Subcutaneous abdominal adipose tissue (tissue), 5 donors: Measurements from ENCODE around the gene INMT.

Experiments used
- H3K27ac ChIP-seq: one replicate; pipeline ENCODE4 v1.7.0; 2013; ENCODE audit warnings: low read depth, mild to moderate bottlenecking, inconsistent platforms, low read length, moderate library complexity
- H3K27me3 ChIP-seq, 5 donors: one replicate each; pipeline ENCODE4 v1.7.0; 2013; ENCODE audit warnings: low read length in 5 of 5, inconsistent platforms in 1 of 5; ENCODE audit not compliant: control insufficient read depth in 5 of 5, insufficient read depth in 4 of 5
- H3K36me3 ChIP-seq, 5 donors: one replicate each; pipeline ENCODE4 v1.7.0; 2013; ENCODE audit warnings: low read length in 5 of 5; ENCODE audit not compliant: control insufficient read depth in 5 of 5, insufficient read depth in 5 of 5
- H3K4me1 ChIP-seq, 5 donors: one replicate each; pipeline ENCODE4 v1.7.0; 2013; ENCODE audit warnings: low read length in 5 of 5, mild to moderate bottlenecking in 3 of 5, moderate library complexity in 1 of 5; ENCODE audit not compliant: control insufficient read depth in 5 of 5, insufficient read depth in 5 of 5
- H3K4me3 ChIP-seq, 5 donors: one replicate each; pipeline ENCODE4 v1.7.0; 2013; ENCODE audit warnings: low read length in 5 of 5, low read depth in 1 of 5
- H3K9ac ChIP-seq, 5 donors: one replicate each; pipeline ENCODE4 v1.7.0; 2013; ENCODE audit warnings: low read length in 5 of 5, mild to moderate bottlenecking in 4 of 5, moderate library complexity in 3 of 5
- H3K9me3 ChIP-seq, 5 donors: one replicate each; pipeline ENCODE4 v1.7.0; 2013; ENCODE audit warnings: low read length in 5 of 5; ENCODE audit not compliant: control insufficient read depth in 5 of 5
- donor health status: healthy.
- donor health status: healthy.
- donor health status: healthy.
- donor health status: healthy.
- donor health status: healthy.

INMT gene

DNA sequence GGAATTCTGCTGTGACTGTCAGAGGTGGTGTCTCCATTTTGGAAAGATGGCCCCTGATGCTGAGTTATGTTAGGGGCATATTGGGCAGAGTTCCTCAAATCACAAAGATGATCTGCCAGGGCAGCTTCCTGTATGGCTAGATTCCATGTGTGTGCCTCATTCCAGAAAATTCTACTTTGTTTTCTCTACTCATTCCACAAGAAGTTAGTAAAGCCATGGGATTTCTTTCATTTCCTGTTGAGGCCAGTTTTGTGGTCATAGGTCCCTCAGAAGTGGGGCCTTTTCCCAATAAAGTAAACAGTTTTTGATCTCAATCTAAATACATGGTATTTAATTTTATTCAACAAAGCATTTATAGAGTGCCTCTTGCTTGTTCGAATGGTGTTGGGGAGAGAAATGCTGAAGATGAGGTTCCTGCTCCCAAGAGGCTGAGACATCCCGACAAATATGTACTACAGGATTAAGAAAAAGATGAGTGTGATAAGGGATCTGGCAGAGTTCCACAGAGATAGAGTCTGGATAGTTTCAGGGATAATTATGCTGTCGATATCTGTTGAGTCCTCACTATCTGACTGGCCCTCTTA lies 52.2 kb downstream of the INMT start:
- no peak overlapping the region for H3K4me3 ChIP-seq
- no peak overlapping the region for H3K27ac ChIP-seq
- no peaks in the 10 kb centered on the region for H3K9me3 ChIP-seq
- H3K27me3 ChIP-seq = no peaks in the 10 kb centered on the region
- H3K4me1 ChIP-seq = peaks cover 11 to 46% (median 32%) of the 10 kb centered on the region in 5 donors
- H3K36me3 ChIP-seq = no peaks in the 10 kb centered on the region
- H3K9ac ChIP-seq = no peak overlapping the region

DNA sequence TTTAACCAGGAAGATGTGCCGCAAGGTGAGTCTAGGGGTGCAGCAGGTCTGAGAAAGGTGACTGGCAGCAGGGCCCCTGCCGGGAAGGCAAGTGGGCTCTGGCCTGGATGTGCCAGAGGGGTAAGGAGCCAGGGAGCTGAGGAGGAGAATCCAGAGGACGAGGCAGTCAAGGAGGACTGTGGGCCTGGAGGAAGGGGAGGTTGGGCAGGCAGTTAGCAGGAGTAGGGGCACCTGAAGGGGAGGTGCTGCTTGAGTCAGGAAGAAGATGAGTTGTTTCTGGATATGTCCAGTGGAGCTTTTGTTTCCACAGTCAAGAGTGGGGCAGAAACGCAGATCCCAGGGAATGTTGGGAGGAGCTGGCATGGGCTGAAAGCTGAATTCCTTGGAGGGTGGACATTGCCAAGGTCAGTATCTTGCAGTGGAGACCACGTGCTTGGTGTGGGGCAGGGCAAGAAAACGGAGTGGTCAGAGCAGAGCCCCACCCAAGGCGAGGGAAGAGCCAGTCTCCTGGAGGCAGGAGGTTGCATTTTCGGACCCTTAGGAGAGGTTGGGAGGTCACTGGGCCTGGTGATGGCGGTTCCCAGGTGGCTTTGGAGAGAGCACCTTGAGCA lies 53.3 kb downstream of the INMT start:
- H3K27me3 ChIP-seq = no peaks in the 10 kb centered on the region
- no peak overlapping the region for H3K27ac ChIP-seq
- no peaks in the 10 kb centered on the region for H3K36me3 ChIP-seq
- peak overlapping the region in 1 of 5 donors; percentile 23 for H3K4me3 ChIP-seq
- peaks cover 7 to 36% (median 27%) of the 10 kb centered on the region in 5 donors for H3K4me1 ChIP-seq
- H3K9ac ChIP-seq = no peak overlapping the region
- H3K9me3 ChIP-seq = no peaks in the 10 kb centered on the region

DNA sequence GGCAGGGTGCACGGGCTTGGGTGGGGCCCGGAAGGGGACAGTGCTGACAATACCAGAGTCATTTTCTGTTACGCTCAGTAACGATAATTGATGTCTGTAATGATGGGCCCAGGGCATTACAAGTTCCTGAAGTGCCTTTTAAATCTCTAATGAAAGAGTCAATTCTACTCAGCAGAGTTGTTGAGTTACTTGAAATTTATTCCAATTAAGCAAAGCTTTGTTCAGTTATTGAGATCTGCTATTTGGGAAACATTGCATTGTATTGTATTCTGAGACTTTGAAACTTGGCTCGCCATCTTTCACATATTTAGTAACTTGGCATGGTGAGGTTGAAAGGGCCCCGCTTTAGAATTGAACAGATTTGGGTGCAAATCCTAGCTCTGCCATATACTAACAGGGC lies 54.0 kb downstream of the INMT start:
- H3K27ac ChIP-seq = no peak overlapping the region
- no peak overlapping the region for H3K9ac ChIP-seq
- H3K4me1 ChIP-seq = peaks cover 7 to 29% (median 25%) of the 10 kb centered on the region in 5 donors
- H3K9me3 ChIP-seq = no peaks in the 10 kb centered on the region
- H3K36me3 ChIP-seq = no peaks in the 10 kb centered on the region
- no peaks in the 10 kb centered on the region for H3K27me3 ChIP-seq
- H3K4me3 ChIP-seq = no peak overlapping the region
